GM19438 (cell line): ENCODE measurements around the gene CNTRL.
"Not testable (repeated sequence)": the region's sequence is repeated elsewhere in the genome, so short reads cannot be mapped to it uniquely, and the experiment has no call there.

Experiments used
- ATAC-seq: cut with Tn5 transposase; IDR thresholded peaks from one replicate; pipeline ENCODE4 v1.9.1; 2021; ENCODE audit warnings: low read depth; ENCODE audit not compliant: unreplicated experiment

CNTRL gene

DNA sequence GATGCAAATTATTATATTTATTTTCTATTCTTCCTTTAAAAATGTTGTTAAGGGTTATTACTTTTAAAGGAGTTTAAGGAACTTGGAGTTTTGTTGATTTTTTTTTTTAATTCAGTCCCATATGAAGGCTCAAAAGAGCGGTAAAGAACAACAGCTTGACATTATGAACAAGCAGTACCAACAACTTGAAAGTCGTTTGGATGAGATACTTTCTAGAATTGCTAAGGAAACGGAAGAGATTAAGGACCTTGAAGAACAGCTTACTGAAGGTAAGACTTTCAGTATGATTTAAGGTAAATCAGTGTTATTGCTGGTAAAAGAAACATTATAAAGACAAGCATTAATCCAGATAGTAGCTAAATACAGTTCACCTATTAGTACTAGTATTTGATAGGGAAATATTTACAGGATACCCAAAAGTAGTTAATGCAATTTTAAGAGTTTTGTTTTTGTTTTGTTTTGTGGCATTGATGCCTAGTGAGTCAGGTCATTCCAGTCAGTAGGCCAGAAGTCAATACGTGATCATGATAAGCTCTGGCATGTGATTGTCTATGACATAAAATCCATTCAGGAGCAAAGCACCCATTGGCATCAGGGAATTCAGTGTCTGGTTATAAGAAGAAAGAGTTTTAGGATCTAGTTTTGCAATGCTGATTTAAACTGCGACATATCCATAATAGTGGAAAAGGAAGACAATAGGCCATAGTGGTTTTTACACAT lies 49.2 kb downstream of the CNTRL start:
- no peak for ATAC-seq

DNA sequence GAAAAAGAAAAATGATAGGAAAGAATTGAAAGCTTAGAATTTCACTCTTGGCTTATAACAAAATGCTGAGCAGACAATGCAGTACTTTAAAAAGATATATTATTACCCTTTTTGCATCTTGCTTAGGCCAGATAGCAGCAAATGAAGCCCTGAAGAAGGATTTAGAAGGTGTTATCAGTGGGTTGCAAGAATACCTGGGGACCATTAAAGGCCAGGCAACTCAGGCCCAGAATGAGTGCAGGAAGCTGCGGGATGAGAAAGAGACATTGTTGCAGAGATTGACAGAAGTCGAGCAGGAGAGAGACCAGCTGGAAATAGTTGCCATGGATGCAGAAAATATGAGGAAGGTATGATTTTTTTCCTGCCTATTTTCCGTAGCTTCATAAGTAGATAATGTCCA lies 50.8 kb downstream of the CNTRL start:
- no peak for ATAC-seq

DNA sequence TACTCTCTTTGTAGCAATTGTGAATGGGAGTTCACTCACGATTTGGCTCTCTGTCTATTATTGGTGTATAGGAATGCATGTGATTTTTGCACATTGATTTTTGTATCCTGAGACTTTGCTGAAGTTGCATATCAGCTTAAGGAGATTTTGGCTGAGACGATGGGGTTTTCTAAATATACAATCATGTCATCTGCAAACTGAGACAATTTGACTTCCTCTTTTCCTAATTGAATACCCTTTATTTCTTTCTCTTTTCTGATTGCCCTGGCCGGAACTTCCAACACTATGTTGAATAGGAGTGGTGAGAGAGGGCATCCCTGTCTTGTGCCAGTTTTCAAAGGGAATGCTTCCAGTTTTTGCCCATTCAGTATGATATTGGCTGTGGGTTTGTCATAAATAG lies 54.6 kb downstream of the CNTRL start:
- not testable (repeated sequence) for ATAC-seq

DNA sequence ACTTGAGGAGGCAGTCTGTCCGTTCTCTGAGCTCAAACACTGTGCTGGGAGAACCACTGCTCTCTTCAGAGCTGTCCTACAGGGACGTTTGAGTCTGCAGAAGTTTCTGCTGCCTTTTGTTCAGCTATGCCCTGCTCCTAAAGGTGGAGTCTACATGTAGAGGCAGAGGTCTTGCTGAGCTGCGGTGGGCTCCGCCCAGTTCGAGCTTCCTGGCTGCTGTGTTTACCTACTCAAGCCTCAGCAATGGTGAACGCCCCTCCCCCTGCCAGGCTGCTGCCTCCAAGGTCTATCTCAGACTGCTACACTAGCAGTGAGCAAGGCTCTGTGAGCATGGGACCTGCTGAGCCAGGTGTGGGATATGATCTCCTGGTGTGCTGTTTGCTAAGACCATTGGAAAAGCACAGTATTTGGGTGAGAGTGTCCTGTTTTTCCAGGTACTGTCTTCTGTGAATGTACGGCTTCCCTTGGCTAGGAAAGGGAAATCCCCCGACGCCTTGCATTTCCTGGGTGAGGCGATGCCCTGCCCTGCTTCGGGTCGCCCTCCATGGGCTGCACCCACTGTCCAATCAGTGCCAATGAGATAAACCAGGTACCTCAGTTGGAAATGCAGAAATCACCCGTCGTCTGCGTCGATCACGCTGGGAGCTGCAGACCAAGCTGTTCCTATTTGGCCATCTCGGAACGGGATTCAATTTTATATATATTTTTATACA lies 58.5 kb downstream of the CNTRL start:
- no peak for ATAC-seq

DNA sequence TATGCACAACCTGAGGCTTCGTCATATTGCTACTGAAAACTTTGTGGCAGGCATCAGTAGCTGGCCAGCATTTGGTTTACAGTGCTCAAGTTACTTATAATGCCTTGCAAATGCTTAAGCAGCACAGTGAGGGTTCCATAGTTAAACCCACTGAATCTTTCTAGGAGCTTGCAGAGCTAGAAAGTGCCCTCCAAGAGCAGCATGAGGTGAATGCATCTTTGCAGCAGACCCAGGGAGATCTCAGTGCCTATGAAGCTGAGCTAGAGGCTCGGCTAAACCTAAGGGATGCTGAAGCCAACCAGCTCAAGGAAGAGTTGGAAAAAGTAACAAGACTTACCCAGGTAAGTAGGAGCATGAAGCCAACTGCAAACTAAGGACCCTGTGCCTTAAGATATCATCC lies 60.9 kb downstream of the CNTRL start:
- no peak for ATAC-seq

DNA sequence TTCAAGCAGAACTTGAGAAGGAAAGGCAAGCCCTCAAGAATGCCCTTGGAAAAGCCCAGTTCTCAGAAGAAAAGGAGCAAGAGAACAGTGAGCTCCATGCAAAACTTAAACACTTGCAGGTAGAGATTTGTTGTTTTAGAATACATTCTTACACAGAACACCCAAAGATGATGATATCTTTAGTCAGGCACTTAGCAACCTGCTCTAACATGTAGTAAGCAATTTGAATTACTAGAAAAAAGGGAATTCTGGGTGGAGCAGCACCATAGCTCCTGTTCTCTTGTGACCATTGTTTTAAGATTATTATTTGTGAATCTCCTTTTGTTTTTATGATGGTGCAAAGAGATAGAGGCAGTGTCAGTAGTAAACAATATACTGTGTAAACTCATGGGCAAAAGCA lies 63.8 kb downstream of the CNTRL start:
- ATAC-seq: no peak

DNA sequence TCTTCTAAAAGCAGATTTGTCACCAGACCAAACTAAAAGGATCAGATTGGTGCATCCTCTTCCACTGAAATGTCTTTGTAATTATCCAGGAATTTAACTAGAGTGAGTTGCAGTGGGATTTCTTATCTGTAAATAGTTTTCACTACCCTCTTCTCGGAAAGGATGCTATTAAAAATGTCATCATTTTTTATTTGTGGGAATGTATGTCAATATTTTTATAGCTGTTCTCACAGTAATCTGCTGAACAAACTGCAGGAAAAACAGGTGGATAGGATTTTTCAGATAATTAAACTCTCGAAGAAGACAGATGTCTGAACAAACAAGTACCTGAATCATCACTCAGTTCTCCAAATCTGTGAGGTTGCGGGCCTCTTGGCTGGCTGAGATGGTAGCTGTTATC lies 64.2 kb downstream of the CNTRL start:
- no peak for ATAC-seq

DNA sequence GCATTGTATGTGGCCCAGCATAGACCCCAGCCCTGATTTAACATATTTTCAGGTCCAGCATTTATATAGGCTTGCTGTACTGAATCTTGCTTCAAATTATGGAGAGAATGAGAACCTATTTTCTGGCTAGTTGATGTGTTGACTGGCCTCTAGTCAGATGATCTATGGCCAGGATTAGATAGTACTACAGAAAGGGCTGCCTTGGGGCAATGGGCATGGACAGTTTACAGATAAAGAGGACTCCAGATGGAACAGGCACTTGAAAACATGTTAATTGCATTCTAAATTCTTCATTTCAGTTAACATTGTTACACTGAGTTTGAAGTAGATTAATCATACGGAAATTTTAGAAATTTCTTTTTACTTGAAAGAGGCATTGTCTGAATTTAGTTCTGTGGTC lies 65.4 kb downstream of the CNTRL start:
- no peak for ATAC-seq

DNA sequence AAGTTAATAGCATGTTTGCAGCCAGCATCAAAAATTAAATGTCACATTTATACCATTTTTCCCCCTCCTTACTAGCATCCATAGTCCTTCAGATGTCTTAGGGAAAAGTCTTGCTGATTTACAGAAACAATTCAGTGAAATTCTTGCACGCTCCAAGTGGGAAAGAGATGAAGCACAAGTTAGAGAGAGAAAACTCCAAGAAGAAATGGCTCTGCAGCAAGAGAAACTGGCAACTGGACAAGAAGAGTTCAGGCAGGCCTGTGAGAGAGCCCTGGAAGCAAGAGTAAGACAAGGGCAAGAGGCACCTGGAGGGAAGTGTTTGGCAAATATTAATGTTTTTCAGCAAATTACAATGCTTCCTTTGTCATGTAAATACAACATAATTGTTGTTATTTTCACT lies 66.6 kb downstream of the CNTRL start:
- no peak for ATAC-seq

DNA sequence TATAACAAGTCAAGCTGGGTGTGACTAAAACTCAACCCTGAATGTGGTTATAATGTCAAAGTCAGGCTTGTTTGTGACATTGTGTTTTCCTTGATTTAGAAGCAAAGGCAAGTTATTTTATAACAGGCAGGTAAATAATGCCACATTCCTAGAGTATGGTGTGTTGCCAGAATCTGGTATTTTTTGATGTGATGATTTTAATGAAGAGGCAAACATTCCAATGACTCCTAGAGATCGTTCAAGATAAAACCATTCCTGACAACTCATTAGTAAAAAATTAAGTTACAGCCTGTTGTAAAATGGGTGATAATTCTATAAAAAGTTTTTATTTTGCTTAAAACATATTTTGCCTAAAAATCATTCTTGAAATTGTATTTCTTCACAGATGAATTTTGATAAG lies 67.0 kb downstream of the CNTRL start:
- no peak for ATAC-seq

DNA sequence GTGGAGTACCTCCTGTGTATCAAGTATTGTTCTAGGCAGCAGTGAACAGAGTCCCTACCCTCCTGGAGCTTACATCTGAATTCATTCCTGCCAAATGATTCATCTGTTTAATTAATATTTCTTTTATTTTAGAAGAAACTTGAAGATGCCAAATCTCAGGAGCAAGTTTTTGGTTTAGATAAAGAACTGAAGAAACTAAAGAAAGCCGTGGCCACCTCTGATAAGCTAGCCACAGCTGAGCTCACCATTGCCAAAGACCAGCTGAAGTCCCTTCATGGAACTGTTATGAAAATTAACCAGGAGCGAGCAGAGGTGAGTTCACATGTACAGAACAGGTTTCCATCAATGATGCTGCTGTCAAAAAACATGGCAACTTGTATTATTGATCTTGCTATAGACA lies 69.0 kb downstream of the CNTRL start:
- no peak for ATAC-seq

DNA sequence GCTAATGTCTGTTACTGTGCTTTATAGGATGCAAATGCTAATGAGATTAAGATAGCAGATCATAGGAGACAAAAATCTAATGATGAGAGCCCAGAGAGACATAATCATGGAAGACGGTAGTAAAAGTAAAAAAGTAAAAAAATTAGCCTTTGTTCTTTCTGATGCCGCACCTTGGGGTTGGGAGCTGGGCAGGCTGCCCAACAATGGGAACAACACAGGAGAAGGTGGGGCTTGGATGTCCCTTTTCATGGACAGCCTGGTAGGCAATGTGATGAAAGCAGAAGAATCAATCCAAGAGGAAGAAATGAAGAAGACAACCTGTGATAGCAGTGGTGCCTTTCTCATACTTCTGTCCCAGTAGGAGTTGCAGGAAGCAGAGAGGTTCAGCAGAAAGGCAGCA lies 69.7 kb downstream of the CNTRL start:
- ATAC-seq: no peak

DNA sequence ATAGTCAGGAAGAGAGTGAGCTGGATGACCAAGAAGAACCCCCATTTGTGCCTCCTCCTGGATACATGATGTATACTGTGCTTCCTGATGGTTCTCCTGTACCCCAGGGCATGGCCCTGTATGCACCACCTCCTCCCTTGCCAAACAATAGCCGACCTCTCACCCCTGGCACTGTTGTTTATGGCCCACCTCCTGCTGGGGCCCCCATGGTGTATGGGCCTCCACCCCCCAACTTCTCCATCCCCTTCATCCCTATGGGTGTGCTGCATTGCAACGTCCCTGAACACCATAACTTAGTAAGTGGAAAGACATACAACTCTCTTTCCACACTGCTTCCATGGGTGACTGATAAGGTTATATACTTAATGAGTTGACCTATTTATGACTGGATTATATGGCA lies 75.4 kb downstream of the CNTRL start:
- ATAC-seq: no peak

DNA sequence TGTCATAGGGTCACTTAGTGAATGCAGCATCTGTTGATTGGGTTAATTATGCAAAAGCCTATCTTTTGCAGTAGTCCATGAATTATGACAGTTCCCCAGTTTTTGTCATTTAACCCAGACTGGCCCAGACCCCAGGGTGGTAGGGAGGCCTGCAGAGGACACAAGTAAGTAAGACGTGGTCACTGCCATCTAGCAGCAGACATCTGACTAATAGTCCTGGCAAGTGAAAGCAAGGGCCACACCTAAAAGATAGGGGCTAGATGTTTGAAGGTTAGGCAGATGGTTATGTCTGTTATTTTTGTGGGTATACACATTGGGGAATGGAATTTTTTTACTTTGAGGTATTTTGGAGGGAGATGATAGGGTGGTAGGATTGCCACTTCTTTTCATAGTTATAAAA lies 78.9 kb downstream of the CNTRL start:
- ATAC-seq: no peak

DNA sequence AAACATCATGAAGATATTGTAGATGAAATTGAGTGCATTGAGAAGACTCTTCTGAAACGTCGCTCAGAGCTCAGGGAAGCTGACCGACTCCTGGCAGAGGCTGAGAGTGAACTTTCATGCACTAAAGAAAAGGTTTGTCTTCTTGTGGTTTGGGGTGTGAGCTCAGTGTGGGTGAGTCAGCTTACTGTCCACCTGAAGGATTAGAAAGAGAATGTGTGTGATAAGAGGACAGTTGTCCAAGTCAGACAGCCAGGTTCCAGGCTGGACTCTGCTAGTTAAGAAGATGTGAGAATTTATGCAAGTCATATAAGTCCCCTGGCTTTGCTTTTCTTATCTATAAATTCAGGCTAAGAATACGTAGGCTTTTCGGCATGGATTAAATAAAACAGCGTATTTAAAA lies 80.0 kb downstream of the CNTRL start:
- no peak for ATAC-seq

DNA sequence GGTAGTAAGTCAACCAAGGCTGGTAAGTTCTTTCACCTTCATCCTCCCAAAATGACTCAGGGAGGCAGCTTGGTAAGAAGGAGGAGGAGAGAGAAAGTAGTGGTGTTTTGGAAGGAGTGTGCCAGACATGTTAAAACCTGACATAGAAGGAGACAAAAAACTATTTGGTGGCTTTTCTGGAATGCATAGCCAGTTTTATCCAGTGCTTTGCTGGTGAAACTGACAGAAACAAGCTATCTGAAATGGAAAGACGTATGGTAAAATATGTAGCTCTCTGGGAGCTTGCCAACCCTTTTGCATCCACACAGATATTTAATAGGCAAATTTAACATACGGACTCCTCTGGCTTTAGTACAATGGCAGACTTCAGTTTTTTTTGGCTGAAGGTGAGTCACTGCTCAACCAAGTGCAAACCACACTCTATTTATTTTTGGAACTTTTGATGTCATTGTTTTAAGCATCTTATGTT lies 81.5 kb downstream of the CNTRL start:
- ATAC-seq: no peak

DNA sequence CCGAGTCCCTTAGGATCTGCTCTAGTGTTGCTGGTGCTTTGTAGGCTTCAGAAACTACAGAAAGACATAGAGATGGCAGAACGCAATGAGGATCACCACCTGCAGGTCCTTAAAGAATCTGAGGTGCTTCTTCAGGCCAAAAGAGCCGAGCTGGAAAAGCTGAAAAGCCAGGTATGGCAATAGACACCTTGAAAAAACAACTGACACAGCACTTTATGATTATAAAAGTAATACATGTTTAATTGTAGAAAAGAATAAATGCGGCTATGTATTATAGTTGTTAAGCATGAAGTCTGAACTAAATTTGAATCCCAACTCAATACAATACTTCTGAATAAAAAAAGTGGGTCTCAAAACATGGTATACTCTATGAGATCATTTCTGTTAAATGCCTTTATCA lies 83.2 kb downstream of the CNTRL start:
- no peak for ATAC-seq

DNA sequence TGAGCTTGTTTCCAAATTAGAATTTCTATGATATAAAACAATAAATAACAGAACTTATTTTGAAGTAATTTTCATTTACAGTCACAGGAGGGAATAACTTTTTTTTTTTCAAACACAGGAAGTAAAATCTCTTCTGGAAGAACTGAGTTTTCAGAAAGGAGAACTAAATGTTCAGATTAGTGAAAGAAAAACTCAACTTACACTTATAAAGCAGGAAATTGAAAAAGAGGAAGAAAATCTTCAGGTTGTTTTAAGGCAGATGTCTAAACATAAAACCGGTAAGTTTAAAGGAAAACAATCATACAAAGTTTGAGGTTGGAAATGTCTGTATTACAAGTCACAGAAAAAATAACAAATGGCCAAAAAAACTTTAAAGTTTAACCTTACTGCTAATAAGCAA lies 85.3 kb downstream of the CNTRL start:
- no peak for ATAC-seq

DNA sequence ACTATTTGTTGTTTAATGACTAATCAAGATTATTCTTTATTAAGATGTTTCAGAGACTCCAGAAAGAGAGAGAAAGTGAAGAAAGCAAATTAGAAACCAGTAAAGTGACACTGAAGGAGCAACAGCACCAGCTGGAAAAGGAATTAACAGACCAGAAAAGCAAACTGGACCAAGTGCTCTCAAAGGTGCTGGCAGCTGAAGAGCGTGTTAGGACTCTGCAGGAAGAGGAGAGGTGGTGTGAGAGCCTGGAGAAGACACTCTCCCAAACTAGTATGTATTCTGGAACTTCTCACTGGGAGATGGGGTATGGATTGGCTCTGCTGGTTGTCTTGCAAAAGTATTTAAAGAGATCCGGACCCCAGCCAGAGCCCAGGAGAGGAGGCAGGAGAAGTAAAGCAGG lies 93.3 kb downstream of the CNTRL start:
- no peak for ATAC-seq

DNA sequence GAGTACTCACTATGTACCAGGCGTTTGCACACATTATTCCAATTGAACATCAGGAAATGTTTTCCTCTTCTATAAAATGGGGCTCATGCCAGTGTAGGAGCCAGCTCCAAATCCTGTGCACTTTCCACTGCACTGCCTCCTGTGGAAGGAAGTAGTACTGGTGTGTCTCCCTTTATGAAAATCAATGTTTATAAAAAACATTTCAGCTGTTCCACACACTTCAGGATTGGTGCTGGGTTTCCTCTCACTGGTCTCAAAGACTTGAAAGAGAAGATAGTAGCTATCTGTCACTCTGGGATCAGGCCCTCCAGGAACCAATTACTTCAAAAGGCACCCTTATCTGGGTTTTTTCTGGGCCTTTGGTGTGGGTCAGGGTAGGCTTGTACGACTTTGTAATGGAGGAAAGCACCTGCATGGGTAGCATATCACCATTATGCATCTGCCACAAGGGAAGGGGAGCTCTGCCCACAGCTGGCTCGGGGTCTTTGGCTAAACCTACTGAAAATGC lies 94.4 kb downstream of the CNTRL start:
- no peak for ATAC-seq

DNA sequence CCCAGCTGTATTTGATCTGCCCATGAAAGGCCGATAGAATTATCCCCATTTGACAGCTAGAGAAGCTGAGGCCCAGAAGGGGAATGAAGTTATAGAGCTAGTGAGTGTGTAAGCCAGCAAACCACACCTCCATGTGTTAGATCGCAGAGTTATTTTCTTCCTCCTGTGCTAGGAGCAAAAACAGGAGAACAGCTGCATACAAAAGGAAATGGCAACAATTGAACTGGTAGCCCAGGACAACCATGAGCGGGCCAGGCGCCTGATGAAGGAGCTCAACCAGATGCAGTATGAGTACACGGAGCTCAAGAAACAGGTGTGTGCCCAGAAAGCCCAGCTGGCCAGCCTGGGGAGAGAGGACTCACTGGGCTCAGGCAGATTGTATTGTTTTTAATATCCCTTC lies 96.5 kb downstream of the CNTRL start:
- no peak for ATAC-seq
